HepG2 (cell line): ENCODE measurements around the gene PIGR. TPM values are rescaled to one million over a fixed set of nuclear protein-coding genes. Genes with fewer than 3 reads are reported as not detected.

Source experiments
- EHMT2 ChIP-seq: fragments of 200-600 bp; sonication (generic); IDR thresholded peaks from 2 replicates; pipeline ENCODE4 v1.7.0; 2017; ENCODE audit warnings: antibody characterized with exemption, low read depth, low read length, borderline replicate concordance
- HNF4G ChIP-seq, 2 experiments: sonication (generic) in 1 of 2; formaldehyde crosslinking in 1 of 2; IDR thresholded peaks; 2 replicates each; pipeline versions ENCODE4 v1.4.0 to v1.6.1; 2011 to 2020; ENCODE audit warnings: borderline replicate concordance in 2 of 2, low read depth in 2 of 2, mild to moderate bottlenecking in 2 of 2, low read length in 1 of 2, missing genetic modification reagents in 1 of 2, moderate library complexity in 1 of 2
- HNRNPK ChIP-seq: fragments of 200-400 bp; formaldehyde crosslinking; IDR thresholded peaks from 2 replicates; pipeline ENCODE4 v1.6.1; 2018; ENCODE audit warnings: low read length, low read depth, moderate library complexity, mild to moderate bottlenecking; ENCODE audit not compliant: poor library complexity, severe bottlenecking
- HNRNPLL ChIP-seq: fragments of 200-400 bp; formaldehyde crosslinking; IDR thresholded peaks from 2 replicates; pipeline ENCODE4 v1.6.1; 2017; ENCODE audit warnings: mild to moderate bottlenecking, low read depth, low read length; ENCODE audit not compliant: poor library complexity, severe bottlenecking
- HOXA7 ChIP-seq: sonication (generic); formaldehyde crosslinking; IDR thresholded peaks from 2 replicates; pipeline ENCODE4 v1.8.1; 2022; ENCODE audit warnings: mild to moderate bottlenecking, missing genetic modification reagents, moderate library complexity
- KDM2A ChIP-seq: sonication (generic); formaldehyde crosslinking; IDR thresholded peaks from 2 replicates; pipeline ENCODE4 v1.4.0; 2020; ENCODE audit warnings: low read depth, missing genetic modification reagents, borderline replicate concordance
- KDM3A ChIP-seq: IDR thresholded peaks from 2 replicates; pipeline ENCODE4 v1.6.1; 2018; ENCODE audit warnings: low read depth, missing compliant biosample characterization
- KDM6A ChIP-seq: IDR thresholded peaks from 2 replicates; pipeline ENCODE4 v1.6.1; 2016; ENCODE audit warnings: low read depth
- MBD4 ChIP-seq: IDR thresholded peaks from 2 replicates; pipeline ENCODE4 v1.6.1; 2012; ENCODE audit warnings: low read length, inconsistent platforms, borderline replicate concordance
- NFKBIZ ChIP-seq: IDR thresholded peaks from 2 replicates; pipeline ENCODE4 v1.6.1; 2018; ENCODE audit warnings: missing genetic modification reagents, missing compliant biosample characterization
- NKX3-1 ChIP-seq: sonication (generic); formaldehyde crosslinking; IDR thresholded peaks from 2 replicates; pipeline ENCODE4 v1.5.0; 2020; ENCODE audit warnings: missing genetic modification reagents
- PHB2 ChIP-seq: fragments of 450-650 bp; IDR thresholded peaks from 2 replicates; pipeline ENCODE4 v1.6.1; 2018; ENCODE audit not compliant: partially characterized antibody
- RBM39 ChIP-seq: fragments of 200-400 bp; formaldehyde crosslinking; IDR thresholded peaks from one replicate; pipeline ENCODE4 v1.6.1; 2018; ENCODE audit warnings: antibody characterized with exemption, mild to moderate bottlenecking, low read depth, low read length; ENCODE audit not compliant: poor library complexity, severe bottlenecking
- RNF2 ChIP-seq: fragments of 450-650 bp; conservative IDR thresholded peaks from 2 replicates; pipeline ENCODE4 v1.6.1; 2016; ENCODE audit warnings: low read depth
- SAP130 ChIP-seq: IDR thresholded peaks from 2 replicates; pipeline ENCODE4 v1.6.1; 2016; ENCODE audit warnings: low read depth
- SMYD3 ChIP-seq: sonication (generic); formaldehyde crosslinking; IDR thresholded peaks from 2 replicates; pipeline ENCODE4 v1.8.1; 2023; ENCODE audit warnings: mild to moderate bottlenecking, missing genetic modification reagents
- TBX3 ChIP-seq: fragments of 450-650 bp; IDR thresholded peaks from 2 replicates; pipeline ENCODE4 v1.6.1; 2017; ENCODE audit warnings: antibody characterized with exemption, mild to moderate bottlenecking, inconsistent platforms, borderline replicate concordance
- ZNF234 ChIP-seq: sonication (generic); formaldehyde crosslinking; conservative IDR thresholded peaks from 2 replicates; pipeline ENCODE4 v1.5.1; 2020; ENCODE audit warnings: mild to moderate bottlenecking, missing genetic modification reagents
- ZNF24 ChIP-seq: fragments of 450-650 bp; IDR thresholded peaks from 2 replicates; pipeline ENCODE4 v1.6.1; 2017; ENCODE audit warnings: antibody characterized with exemption, mild to moderate bottlenecking
- ZNF253 ChIP-seq: sonication (generic); formaldehyde crosslinking; IDR thresholded peaks from 2 replicates; pipeline ENCODE4 v1.8.0; 2022; ENCODE audit warnings: mild to moderate bottlenecking, missing genetic modification reagents, borderline replicate concordance
- ZNF496 ChIP-seq: sonication (generic); formaldehyde crosslinking; IDR thresholded peaks from 2 replicates; pipeline ENCODE4 v1.8.1; 2023; ENCODE audit warnings: mild to moderate bottlenecking, moderate library complexity, missing genetic modification reagents; ENCODE audit not compliant: insufficient replicate concordance
- ZNF563 ChIP-seq: sonication (generic); formaldehyde crosslinking; IDR thresholded peaks from 2 replicates; pipeline ENCODE4 v1.8.0; 2022; ENCODE audit warnings: mild to moderate bottlenecking, moderate library complexity, missing genetic modification reagents
- ZNF570 ChIP-seq: sonication (generic); formaldehyde crosslinking; IDR thresholded peaks from 2 replicates; pipeline ENCODE4 v1.4.0; 2020; ENCODE audit warnings: mild to moderate bottlenecking, missing genetic modification reagents, borderline replicate concordance
- ZNF766 ChIP-seq: sonication (generic); formaldehyde crosslinking; IDR thresholded peaks from 2 replicates; pipeline ENCODE4 v1.5.0; 2020; ENCODE audit warnings: missing genetic modification reagents, borderline replicate concordance
- ZNF768 ChIP-seq: sonication (generic); formaldehyde crosslinking; IDR thresholded peaks from 2 replicates; pipeline ENCODE4 v1.4.0; 2020; ENCODE audit warnings: missing genetic modification reagents
- ZNF792 ChIP-seq: IDR thresholded peaks from 2 replicates; pipeline ENCODE4 v1.6.1; 2016
- polyA plus RNA-seq, 8 experiments: library from polyadenylated mRNA; depleted of rRNA in 3 of 8; stranded (reverse) in 7 of 8; unstranded in 1 of 8; fragments of >200 nt; fragmentation: Illumina TruSeq in 4 of 8; extraction: Trizol in 4 of 8; gene quantifications; 2 replicates each; pipeline versions ENCODE4 v1.2.1 to v1.2.3, GENCODE V29; 2011 to 2016; ENCODE audit warnings: low read depth in 4 of 8, missing spikeins in 1 of 8, mixed read lengths in 1 of 8; ENCODE audit not compliant: insufficient read depth in 1 of 8
- total RNA-seq, 5 experiments: library from RNA; depleted of rRNA; stranded (reverse); fragments of >200 nt; fragmentation: Illumina TruSeq; extraction: Trizol; gene quantifications; 2 replicates each; pipeline ENCODE4 v1.2.3, GENCODE V29; 2016; ENCODE audit warnings: low read depth in 1 of 5

The PIGR gene
- total and polyA plus RNA-seq, 2 of the 13 experiments (the other 11 are each of a cell fraction or from before 2014, with no cell fraction given), result not detected

DNA sequence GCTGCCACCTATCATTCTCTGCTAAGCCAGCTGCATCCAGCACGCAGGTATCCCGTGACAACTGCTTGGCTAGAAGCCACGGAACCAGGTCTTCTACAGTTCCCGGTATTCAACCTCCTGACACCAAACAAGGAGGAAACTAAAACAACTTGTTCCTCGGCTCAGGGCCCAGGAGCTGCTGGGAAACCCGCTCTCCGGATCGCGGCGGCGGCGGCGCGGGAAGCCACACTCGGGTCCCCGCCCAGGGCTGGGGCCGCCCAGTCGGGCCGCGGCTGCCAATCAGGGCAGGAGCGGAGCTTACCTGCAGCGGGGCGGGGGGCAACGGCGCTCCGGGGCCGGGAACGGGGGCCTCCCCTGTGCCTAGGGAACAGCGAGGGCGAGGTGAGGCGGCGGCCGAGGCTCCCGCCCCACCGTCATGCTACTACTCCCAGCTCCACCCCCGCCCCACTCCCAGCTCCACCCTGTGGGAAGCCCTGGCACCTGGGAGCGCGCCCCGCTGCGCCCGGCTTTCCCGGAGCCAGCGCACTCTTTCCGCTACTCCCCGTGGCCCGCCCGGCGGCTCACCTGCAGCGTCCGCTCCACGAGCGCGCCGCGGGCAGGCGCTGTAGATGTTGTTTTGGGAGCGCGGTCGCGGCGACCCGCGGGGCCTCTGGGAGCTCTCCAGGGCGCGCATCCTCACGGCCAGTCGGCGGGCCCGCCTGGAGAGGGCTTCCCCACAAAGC is 36.9 kb downstream of the PIGR start (continued):
- TF ChIP-seq MBD4, result no peak
- TF ChIP-seq HOXA7 (CRISPR knock-in tag), result no peak
- 0 out of 2 replicates have a peak, but pooled peaks have one; percentile 13 for TF ChIP-seq ZNF563 (CRISPR knock-in tag)
- TF ChIP-seq TBX3, result no peak
- no peak for TF ChIP-seq HNF4G (IDR thresholded peaks at IDR 0.05; ENCODE audit: borderline replicate concordance, low read depth, low read length)
- no peak for TF ChIP-seq HNF4G (CRISPR knock-in tag; IDR thresholded peaks at IDR 0.05; ENCODE audit: borderline replicate concordance, low read depth)
- TF ChIP-seq KDM2A, result 0 out of 2 replicates have a peak, but pooled peaks have one; percentile 7
- no peak for TF ChIP-seq ZNF234 (CRISPR knock-in tag)
- TF ChIP-seq RNF2, result no peak
- TF ChIP-seq KDM6A (CRISPR knock-in tag), result no peak
- no peak for TF ChIP-seq ZNF496 (CRISPR knock-in tag)
- no peak for TF ChIP-seq SAP130 (CRISPR knock-in tag)
- TF ChIP-seq ZNF768 (CRISPR knock-in tag), result no peak
- TF ChIP-seq NFKBIZ (CRISPR knock-in tag), result no peak
- TF ChIP-seq EHMT2, result no peak
- TF ChIP-seq SMYD3 (CRISPR knock-in tag), result no peak
- TF ChIP-seq ZNF253 (CRISPR knock-in tag), result no peak
- peak; percentile 20 for TF ChIP-seq HNRNPK
- no peak for TF ChIP-seq ZNF24
- no peak for TF ChIP-seq KDM3A (CRISPR knock-in tag)
- TF ChIP-seq ZNF792, result no peak
- no peak for TF ChIP-seq ZNF570 (CRISPR knock-in tag)
- no peak for TF ChIP-seq NKX3-1 (CRISPR knock-in tag)
- no peak for TF ChIP-seq PHB2
- no peak for TF ChIP-seq ZNF766
- TF ChIP-seq RBM39, result no peak
- peak; percentile 55 for TF ChIP-seq HNRNPLL
- TF ChIP-seq, all 625 proteins: peak for 7
